Gastroesophageal sphincter (tissue), 4 donors: ENCODE results near the gene WHAMM. TPM values are rescaled to one million over a fixed set of nuclear protein-coding genes. Genes with fewer than 3 reads are reported as not detected.

Experiments
- ATAC-seq: fragments of 150-250 bp; one replicate; pipeline ENCODE4 v1.9.1; 2016; ENCODE audit warnings: mild to moderate bottlenecking, moderate library complexity
- H3K27ac ChIP-seq, 4 donors: fragments of 200-600 bp; sonication (generic) in 3 of 4; 1 replicate in 3 of 4; 2 replicates in 1 of 4; pipeline ENCODE4 v1.5.1; 2016 to 2019
- H3K27me3 ChIP-seq: fragments of 200-600 bp; sonication (generic); one replicate; pipeline ENCODE4 v1.5.1; 2019
- H3K36me3 ChIP-seq, 2 donors: fragments of 200-600 bp; sonication (generic); one replicate each; pipeline ENCODE4 v1.5.1; 2019; ENCODE audit warnings: control low read depth in 1 of 2
- H3K4me1 ChIP-seq, 3 donors: fragments of 200-600 bp; sonication (generic); 1 replicate in 2 of 3; 2 replicates in 1 of 3; pipeline ENCODE4 v1.5.1; 2016 to 2019; ENCODE audit warnings: control low read depth in 2 of 3
- H3K4me3 ChIP-seq, 2 donors: fragments of 200-600 bp; sonication (generic); one replicate each; pipeline ENCODE4 v1.5.1; 2019; ENCODE audit warnings: mild to moderate bottlenecking in 1 of 2, moderate library complexity in 1 of 2
- H3K9me3 ChIP-seq, 3 donors: fragments of 200-600 bp; sonication (generic); one replicate each; pipeline ENCODE4 v1.5.1; 2017 to 2019; ENCODE audit warnings: control low read depth in 2 of 3
- CTCF ChIP-seq, 4 experiments: fragments of 200-600 bp in 2 of 4; fragments of 450-650 bp in 2 of 4; sonication (generic) in 1 of 4; IDR thresholded peaks; one replicate each; pipeline ENCODE4 v1.5.1; 2017 to 2019; ENCODE audit warnings: antibody characterized with exemption in 4 of 4, mild to moderate bottlenecking in 2 of 4, moderate library complexity in 2 of 4
- EP300 ChIP-seq: sonication (generic); formaldehyde crosslinking; IDR thresholded peaks from one replicate; pipeline ENCODE4 v1.6.1; 2017; ENCODE audit warnings: antibody characterized with exemption, mild to moderate bottlenecking
- POLR2A ChIP-seq, 2 donors: fragments of 450-650 bp; IDR thresholded peaks; one replicate each; pipeline ENCODE4 v1.6.1; 2017; ENCODE audit warnings: antibody characterized with exemption in 2 of 2, mild to moderate bottlenecking in 2 of 2, moderate library complexity in 1 of 2
- POLR2AphosphoS5 ChIP-seq: sonication (generic); formaldehyde crosslinking; IDR thresholded peaks from one replicate; pipeline ENCODE4 v1.6.1; 2017; ENCODE audit warnings: antibody characterized with exemption
- WGBS, 2 donors: methylation state at CpG; one replicate each; pipeline ENCODE4 v1.1.5; 2018; ENCODE audit warnings: low coverage in 1 of 2; 5-methylcytosine and 5-hydroxymethylcytosine counted together
- total RNA-seq, 4 donors: library from RNA; depleted of rRNA; stranded (reverse); fragments of >200 nt; gene quantifications; one replicate each; pipeline ENCODE4 v1.1.0, GENCODE V29; 2016

The WHAMM gene
- total RNA-seq, 4 donors from 2014 or later: 9.2 to 16.0 (median 11.5) TPM

DNA sequence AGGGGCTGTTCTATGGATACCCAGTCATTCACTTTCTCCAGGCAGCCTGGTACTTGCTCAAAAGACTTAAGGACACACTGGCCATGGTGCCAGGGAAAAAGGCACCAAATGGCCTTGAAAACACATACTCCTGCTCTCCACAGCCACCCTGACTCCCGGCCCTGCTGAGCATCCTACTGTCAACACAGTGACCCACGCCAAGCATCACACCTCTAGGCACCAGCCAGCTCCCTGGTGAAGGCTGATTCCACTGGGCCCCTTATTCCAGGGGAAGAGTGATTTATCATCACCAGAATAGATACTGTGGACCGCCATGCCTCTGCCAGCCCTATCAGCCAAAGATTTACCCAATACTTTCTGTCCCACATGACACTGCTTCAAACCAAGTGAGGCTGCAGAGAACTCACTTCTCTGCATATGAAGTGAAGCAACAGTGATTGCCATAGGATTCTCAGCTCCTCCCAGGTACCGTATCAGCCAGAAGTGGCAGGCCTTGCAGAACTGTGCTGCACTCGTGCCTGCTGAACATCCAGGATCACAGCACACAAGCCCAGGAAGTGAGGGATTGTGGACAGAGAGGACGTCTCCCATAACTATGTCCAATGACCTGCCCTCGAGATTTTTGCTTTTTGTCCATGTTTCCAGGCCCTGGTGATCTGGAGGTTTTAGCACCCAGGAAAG, 63.7 kb downstream of the WHAMM start:
- TF ChIP-seq CTCF (IDR thresholded peaks at IDR 0.05): no peak
- TF ChIP-seq EP300: no peak
- TF ChIP-seq POLR2A (IDR thresholded peaks at IDR 0.05): no peak
- no peak for TF ChIP-seq POLR2AphosphoS5
- 82 to 87% methylated on average over 3 to 6 of the region's 7 CpGs for WGBS, 2 donors
- ATAC-seq: no peak

GRCh38 chr15:82874267-82874666, 64.8 kb downstream of the WHAMM start:
- H3K4me1 ChIP-seq: no peaks in the 10 kb centered on the region
- WGBS, 2 donors: 56 to 64% methylated on average over 1 of the region's 1 CpG
- H3K4me3 ChIP-seq: no peak overlapping the region
- no peaks in the 10 kb centered on the region for H3K9me3 ChIP-seq
- ATAC-seq: no peak
- H3K27ac ChIP-seq: no peak overlapping the region
- H3K36me3 ChIP-seq: peaks cover 0 to 30% of the 10 kb centered on the region in 2 donors
- TF ChIP-seq CTCF (IDR thresholded peaks at IDR 0.05) (no peak), EP300 (no peak), POLR2A (IDR thresholded peaks at IDR 0.05) (no peak), POLR2AphosphoS5 (no peak)
- H3K27me3 ChIP-seq: no peaks in the 10 kb centered on the region

More for the DNA sequence above, 63.7 kb downstream of the WHAMM start:
- no peaks in the 10 kb centered on the region for H3K9me3 ChIP-seq
- no peak overlapping the region for H3K4me3 ChIP-seq
- no peaks in the 10 kb centered on the region for H3K4me1 ChIP-seq
- no peaks in the 10 kb centered on the region for H3K27me3 ChIP-seq
- peaks cover 0 to 30% of the 10 kb centered on the region in 2 donors for H3K36me3 ChIP-seq
- H3K27ac ChIP-seq: no peak overlapping the region

DNA sequence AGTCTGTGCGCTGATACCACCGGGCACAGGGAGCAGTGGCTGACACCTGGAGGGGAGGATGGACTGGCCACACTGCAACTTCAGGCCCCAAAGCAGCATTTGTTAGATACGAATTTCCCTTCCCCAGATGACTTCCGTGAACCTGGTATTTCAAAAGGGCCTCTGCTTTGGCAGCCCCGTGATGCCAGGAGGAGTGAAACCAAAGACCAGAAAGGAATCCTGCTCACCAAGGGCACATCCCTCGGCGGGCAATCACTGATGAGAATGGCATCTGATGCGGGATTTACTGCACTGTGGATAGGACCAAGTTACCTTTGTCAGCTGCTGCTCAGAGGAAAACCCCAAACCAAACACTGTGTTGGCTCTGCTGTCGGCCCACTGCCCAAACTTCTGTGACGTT, 65.5 kb downstream of the WHAMM start:
- H3K4me1 ChIP-seq: no peaks in the 10 kb centered on the region
- WGBS, 2 donors: 67 to 90% methylated on average over 1 to 5 of the region's 10 CpGs
- H3K27me3 ChIP-seq: no peaks in the 10 kb centered on the region
- no peak overlapping the region for H3K4me3 ChIP-seq
- no peaks in the 10 kb centered on the region for H3K9me3 ChIP-seq
- ATAC-seq: no peak
- TF ChIP-seq POLR2AphosphoS5: no peak
- H3K27ac ChIP-seq: no peak overlapping the region
- peaks cover 0 to 30% of the 10 kb centered on the region in 2 donors for H3K36me3 ChIP-seq

- ATAC-seq: no peak
- Histone ChIP-seq H3K36me3 (peaks cover 0 to 30% of the 10 kb centered on the region in 2 donors), H3K27me3 (no peaks in the 10 kb centered on the region), H3K27ac (no peak overlapping the region), H3K9me3 (no peaks in the 10 kb centered on the region), H3K4me3 (no peak overlapping the region), H3K4me1 (no peaks in the 10 kb centered on the region)
- TF ChIP-seq CTCF (IDR thresholded peaks at IDR 0.05) (no peak), EP300 (no peak)
- WGBS, 2 donors: 64 to 86% methylated on average over 4 to 6 of the region's 7 CpGs
Measured at GRCh38 chr15:82875411-82876003, 66.1 kb downstream of the WHAMM start.

DNA sequence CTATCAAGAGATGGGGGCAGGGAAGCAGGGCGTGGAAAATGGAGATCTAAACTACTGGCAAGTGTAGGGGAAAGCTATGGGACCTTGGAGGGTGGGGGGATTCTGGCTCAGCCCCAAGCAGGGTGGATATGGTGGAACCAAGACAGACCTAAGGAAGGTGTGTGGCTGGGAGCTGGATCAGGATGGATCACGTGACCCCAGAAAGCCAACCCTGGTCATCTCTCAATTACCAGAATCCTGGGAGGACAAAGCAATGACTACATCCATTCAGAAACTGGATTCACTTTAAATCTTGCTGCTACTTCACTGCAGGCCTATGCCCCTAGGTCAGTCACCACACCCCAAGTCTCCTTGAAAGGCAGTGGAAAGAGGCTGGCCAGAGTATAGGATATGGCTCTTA, 68.4 kb downstream of the WHAMM start:
- WGBS, 2 donors: 100% methylated on average over 1 to 2 of the region's 2 CpGs
- no peak for ATAC-seq
- Histone ChIP-seq H3K4me1 (no peaks in the 10 kb centered on the region), H3K27me3 (no peaks in the 10 kb centered on the region), H3K9me3 (no peaks in the 10 kb centered on the region), H3K4me3 (no peak overlapping the region), H3K27ac (no peak overlapping the region), H3K36me3 (peaks cover 0 to 29% of the 10 kb centered on the region in 2 donors)
- TF ChIP-seq POLR2A (IDR thresholded peaks at IDR 0.05) (no peak), POLR2AphosphoS5 (no peak), EP300 (no peak), CTCF (IDR thresholded peaks at IDR 0.05) (no peak)
